GM08714 (cell line): ENCODE results near the gene KIF5A.
"Not testable (repeated sequence)": the region's sequence is repeated elsewhere in the genome, so short reads cannot be mapped to it uniquely, and the experiment has no call there.

Source experiments
- H3K4me3 ChIP-seq: fragments of 200-500 bp; sonication (Bioruptor generic); 2 replicates; pipeline ENCODE4 v1.5.1; 2014; ENCODE audit warnings: mild to moderate bottlenecking, low read length, inconsistent platforms
- ZNF274 ChIP-seq: IDR thresholded peaks from 2 replicates; pipeline ENCODE4 v1.6.1; 2012; ENCODE audit warnings: mild to moderate bottlenecking, low read depth, low read length

Gene KIF5A

GRCh38 chr12:57584690-57585089 lies 34.8 kb downstream of the KIF5A start:
- TF ChIP-seq ZNF274: no peak
- no peak overlapping the region for H3K4me3 ChIP-seq

DNA sequence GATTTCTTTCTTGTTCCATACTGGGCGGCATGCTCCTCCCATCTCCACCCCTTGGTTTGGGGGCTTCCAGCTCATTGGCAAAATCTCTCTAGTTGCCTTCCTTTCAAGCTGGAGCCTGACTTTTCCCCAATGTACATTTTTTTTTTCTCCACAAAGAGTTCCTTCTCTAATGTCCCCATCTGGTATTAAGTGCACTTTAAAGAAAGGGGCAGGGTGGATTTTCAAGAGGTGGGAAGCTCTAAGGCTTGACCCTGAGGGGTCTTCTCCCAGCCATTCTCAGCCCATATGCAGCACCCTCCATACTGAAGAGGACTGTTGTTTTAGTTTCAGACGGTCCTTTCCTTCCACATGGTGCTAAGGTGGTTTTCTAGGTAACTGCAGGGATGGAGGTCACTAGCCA lies 35.3 kb downstream of the KIF5A start:
- no peak for TF ChIP-seq ZNF274
- H3K4me3 ChIP-seq: no peak overlapping the region

GRCh38 chr12:57586128-57586527 lies 36.3 kb downstream of the KIF5A start:
- no peak for TF ChIP-seq ZNF274
- no peak overlapping the region for H3K4me3 ChIP-seq

- no peak overlapping the region for H3K4me3 ChIP-seq
- TF ChIP-seq ZNF274: no peak
Measured at GRCh38 chr12:57586832-57587429, 37.1 kb downstream of the KIF5A start.

- not testable (repeated sequence) for H3K4me3 ChIP-seq
Measured at GRCh38 chr12:57588951-57589610, 39.2 kb downstream of the KIF5A start.

DNA sequence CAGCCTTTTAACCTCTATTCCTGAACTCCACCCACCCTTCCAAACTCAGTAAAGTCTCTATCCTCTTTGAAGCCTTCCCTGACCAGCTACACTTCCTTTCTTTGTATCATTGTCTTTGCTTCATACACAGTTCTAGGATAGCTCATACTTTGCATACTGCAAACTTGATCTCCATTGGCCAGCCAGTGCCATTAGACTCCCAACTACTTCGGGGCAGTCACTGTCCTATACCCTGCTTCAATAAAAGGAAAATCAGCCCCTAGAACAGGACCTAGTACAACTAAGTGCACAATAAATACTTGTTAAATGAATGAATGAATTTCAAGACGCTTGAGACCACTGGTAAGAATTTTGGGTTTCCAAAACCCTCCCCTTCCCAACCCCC lies 40.6 kb downstream of the KIF5A start:
- TF ChIP-seq ZNF274: no peak
- peak overlapping the region; percentile 92; the same call in 1 of the 2 replicates for H3K4me3 ChIP-seq

DNA sequence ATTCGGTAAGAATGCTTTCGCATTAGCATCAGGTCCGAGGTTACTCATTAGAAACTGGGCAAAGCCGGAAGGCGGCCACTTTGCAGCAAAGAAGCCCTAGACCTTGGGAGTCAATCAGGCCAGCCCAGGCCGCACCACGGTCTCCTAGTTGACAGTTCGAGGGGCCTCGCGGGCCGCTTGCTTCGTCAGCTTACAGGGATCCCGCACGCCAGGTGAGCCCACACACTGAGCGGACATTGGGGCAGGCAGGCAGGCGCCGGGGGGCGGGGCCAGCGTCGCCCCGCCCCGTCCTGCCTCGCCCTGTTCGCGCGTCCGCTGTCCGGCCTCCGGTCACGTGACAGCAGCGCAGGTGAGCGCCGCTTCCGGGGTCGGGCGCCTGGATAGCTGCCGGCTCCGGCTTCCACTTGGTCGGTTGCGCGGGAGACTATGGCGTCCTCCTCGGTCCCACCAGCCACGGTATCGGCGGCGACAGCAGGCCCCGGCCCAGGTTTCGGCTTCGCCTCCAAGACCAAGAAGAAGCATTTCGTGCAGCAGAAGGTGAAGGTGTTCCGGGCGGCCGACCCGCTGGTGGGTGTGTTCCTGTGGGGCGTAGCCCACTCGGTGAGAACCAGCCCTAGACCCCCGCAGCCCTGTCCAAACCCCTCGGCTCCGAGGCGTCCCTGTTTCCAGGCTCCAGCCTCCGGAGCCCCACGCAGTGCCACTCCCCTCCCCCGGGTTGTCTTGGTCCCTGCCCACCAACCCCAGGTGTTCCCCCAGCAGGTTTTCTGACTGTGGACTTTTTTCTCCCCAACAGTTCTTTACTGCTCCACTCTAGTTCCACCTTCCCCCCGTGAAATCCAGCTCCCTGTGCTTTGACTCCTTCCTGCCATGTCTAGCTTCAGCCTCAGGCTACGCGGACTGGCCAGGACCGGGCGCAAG lies 41.3 kb downstream of the KIF5A start, which contains the start of gene PIP4K2C:
TSS of gene PIP4K2C (plus strand) at position 329 of the 918 bp plus-strand sequence. CDS start at position 427, 98 bp downstream.
- peak within 1 kb of the TSS; percentile 92 for H3K4me3 ChIP-seq
- TF ChIP-seq ZNF274: no peak

GRCh38 chr12:57591782-57592325 lies 42.0 kb downstream of the KIF5A start:
- H3K4me3 ChIP-seq: peak overlapping the region; percentile 92
- TF ChIP-seq ZNF274: no peak

DNA sequence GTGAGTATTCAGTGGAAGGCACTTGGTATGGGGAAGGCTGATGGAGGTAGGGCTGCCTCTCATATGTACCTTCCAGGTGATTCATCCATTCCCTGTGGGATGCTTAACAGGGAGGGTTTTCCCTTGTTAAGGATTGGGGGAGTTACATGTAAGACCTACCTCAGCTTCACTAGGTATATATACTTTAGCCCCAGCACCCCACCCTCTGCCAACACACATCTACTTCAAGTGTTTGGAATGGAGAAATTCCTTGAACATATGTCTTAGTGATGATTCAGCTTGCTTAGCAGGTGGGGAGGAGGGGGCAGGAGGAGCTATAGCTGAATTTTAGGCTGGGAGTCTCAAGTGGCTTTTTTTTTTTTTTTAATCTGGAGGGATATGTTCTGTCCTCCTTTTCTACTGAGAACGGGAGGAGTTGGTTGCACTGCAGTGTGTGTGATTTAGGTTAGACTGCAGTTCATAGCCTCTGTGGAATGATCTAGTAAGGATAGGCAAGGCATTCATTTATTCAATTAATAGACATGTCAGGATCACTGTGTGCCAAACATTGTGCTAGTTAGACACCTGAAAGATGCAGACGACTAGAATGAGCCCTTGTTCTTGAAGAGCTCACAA lies 42.8 kb downstream of the KIF5A start:
- no peak for TF ChIP-seq ZNF274
- no peak overlapping the region for H3K4me3 ChIP-seq

DNA sequence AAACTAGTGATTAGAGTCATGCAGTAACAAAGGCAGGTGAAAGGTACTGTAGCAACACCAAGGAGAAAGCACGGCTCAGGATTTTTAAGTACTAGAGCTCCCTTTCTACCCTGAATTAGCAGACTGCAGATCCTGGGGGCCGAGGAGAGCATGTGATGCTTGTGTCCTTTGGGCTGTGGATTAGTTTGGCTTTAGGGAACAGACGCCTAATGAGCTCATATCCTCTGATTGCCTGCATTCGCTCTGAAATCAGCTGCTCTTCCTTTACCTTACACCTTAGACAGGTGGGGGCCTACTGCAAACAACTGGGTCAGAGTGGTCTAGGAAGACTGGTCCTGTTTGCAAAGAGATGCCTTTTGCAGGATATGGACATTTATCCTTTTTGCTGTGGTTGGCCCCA lies 43.3 kb downstream of the KIF5A start:
- H3K4me3 ChIP-seq: no peak overlapping the region
- no peak for TF ChIP-seq ZNF274

- H3K4me3 ChIP-seq: no peak overlapping the region
- TF ChIP-seq ZNF274: no peak
Measured at GRCh38 chr12:57600395-57600794, 50.6 kb downstream of the KIF5A start.

- no peak for TF ChIP-seq ZNF274
- H3K4me3 ChIP-seq: no peak overlapping the region
Measured at GRCh38 chr12:57602544-57602943, 52.7 kb downstream of the KIF5A start.

DNA sequence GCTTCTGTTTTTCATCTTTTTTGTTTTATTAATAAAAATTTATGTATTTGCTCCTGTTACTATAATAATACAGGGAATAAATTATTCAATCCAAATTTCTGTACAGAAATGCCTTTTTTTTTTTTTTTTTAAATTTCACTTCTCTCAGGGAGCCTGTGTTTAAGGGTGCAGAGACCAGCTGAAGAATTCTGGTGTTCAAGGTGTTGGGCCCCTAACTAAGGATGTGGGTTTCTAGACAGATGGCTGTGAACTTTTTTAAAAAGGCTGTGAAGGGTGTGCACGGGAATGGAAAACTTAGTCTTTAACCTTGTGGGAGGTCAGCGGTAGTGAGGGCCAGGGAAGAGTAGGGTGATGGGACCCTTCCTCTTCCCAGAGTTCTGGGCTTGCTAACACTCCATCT lies 53.5 kb downstream of the KIF5A start:
- TF ChIP-seq ZNF274: no peak
- no peak overlapping the region for H3K4me3 ChIP-seq
